MCF 10A (cell line): ENCODE data around the gene RPL23. TPM values are rescaled to one million over a fixed set of nuclear protein-coding genes. Genes with fewer than 3 reads are reported as not detected.

Experiments
- BruUV-seq: library from RNA; stranded (reverse); fragments of 400-500 nt; replicated peaks from 2 replicates; lab custom pipeline; 2021; lab: Mats Ljungman, UMichigan
- CTCF ChIA-PET: fragments of 300-600 bp; sonication (Branson Sonifier 250); formaldehyde crosslinking; extraction: SDS; loops from one replicate; lab custom pipeline; 2021; ENCODE audit warnings: antibody characterized with exemption, inconsistent platforms; lab: Yijun Ruan, JAX
- POLR2A ChIA-PET: fragments of 300-600, 350-650 bp; sonication (Branson Sonifier 250); formaldehyde crosslinking; extraction: SDS; loops from one replicate; lab custom pipeline; 2020; ENCODE audit warnings: antibody characterized with exemption, inconsistent platforms; lab: Yijun Ruan, JAX
- DNase-seq: peaks from one replicate; pipeline ENCODE4 v3.0.0-alpha.2; 2018; ENCODE audit not compliant: unreplicated experiment
- H3K27ac Mint-ChIP-seq: one replicate; pipeline ENCODE4 v1.8.0; 2022; ENCODE audit warnings: mild to moderate bottlenecking, low read depth, mixed read lengths; ENCODE audit not compliant: unreplicated experiment
- H3K27me3 Mint-ChIP-seq: one replicate; pipeline ENCODE4 v1.8.0; 2022; ENCODE audit warnings: mixed read lengths; ENCODE audit not compliant: insufficient read depth, unreplicated experiment
- H3K36me3 Mint-ChIP-seq: one replicate; pipeline ENCODE4 v1.8.0; 2022; ENCODE audit warnings: mild to moderate bottlenecking, moderate library complexity, mixed read lengths; ENCODE audit not compliant: insufficient read depth, unreplicated experiment
- H3K4me1 Mint-ChIP-seq: one replicate; pipeline ENCODE4 v1.8.0; 2022; ENCODE audit warnings: mixed read lengths; ENCODE audit not compliant: insufficient read depth, unreplicated experiment
- H3K4me3 Mint-ChIP-seq: one replicate; pipeline ENCODE4 v1.8.0; 2022; ENCODE audit warnings: mild to moderate bottlenecking, moderate library complexity, mixed read lengths; ENCODE audit not compliant: unreplicated experiment
- H3K9me3 Mint-ChIP-seq: one replicate; pipeline ENCODE4 v1.8.0; 2022; ENCODE audit warnings: mixed read lengths; ENCODE audit not compliant: unreplicated experiment
- CTCF ChIP-seq: fragments of 200-600 bp; IDR thresholded peaks from one replicate; pipeline ENCODE4 v1.8.0; 2022; ENCODE audit warnings: antibody characterized with exemption, mild to moderate bottlenecking; ENCODE audit not compliant: unreplicated experiment
- intact Hi-C: fragments of 100-400 bp; cut with micrococcal nuclease; formaldehyde crosslinking; loops from 2 replicates; pipeline ENCODE4 v1.14.1; 2022
- total RNA-seq: library from RNA; stranded (reverse); gene quantifications from 2 replicates; pipeline ENCODE4 v1.2.3, GENCODE V29; 2022

Gene RPL23
- total RNA-seq, 1 experiment from 2014 or later, result 1,891 TPM

GRCh38 chr17:38892620-38893019 lies 39.1 kb upstream of the RPL23 start:
- Mint-ChIP-seq H3K4me3 (no peak overlapping the region), H3K9me3 (no peaks in the 10 kb centered on the region), H3K27ac (no peak overlapping the region), H3K27me3 (no peaks in the 10 kb centered on the region), H3K36me3 (peaks cover 48% of the 10 kb centered on the region), H3K4me1 (no peaks in the 10 kb centered on the region)
- BruUV-seq, result no TSS peak
- intact Hi-C loops, result no loop called here
- POLR2A ChIA-PET, result no interaction called here
- TF ChIP-seq CTCF, result no peak
- no peak for DNase-seq
- CTCF ChIA-PET, result no interaction called here

GRCh38 chr17:38892083-38892482 lies 38.6 kb upstream of the RPL23 start:
- CTCF ChIA-PET, result no interaction called here
- BruUV-seq, result no TSS peak
- Mint-ChIP-seq H3K4me1 (no peaks in the 10 kb centered on the region), H3K4me3 (no peak overlapping the region), H3K9me3 (no peaks in the 10 kb centered on the region), H3K36me3 (peaks cover 48% of the 10 kb centered on the region), H3K27me3 (no peaks in the 10 kb centered on the region), H3K27ac (no peak overlapping the region)
- no peak for DNase-seq
- no peak for TF ChIP-seq CTCF
- intact Hi-C loops, result no loop called here
- POLR2A ChIA-PET, result no interaction called here

GRCh38 chr17:38891441-38891840 lies 37.9 kb upstream of the RPL23 start:
- TF ChIP-seq CTCF, result no peak
- intact Hi-C loops, result no loop called here
- POLR2A ChIA-PET, result no interaction called here
- no peak for DNase-seq
- Mint-ChIP-seq H3K36me3 (peaks cover 48% of the 10 kb centered on the region), H3K27me3 (no peaks in the 10 kb centered on the region), H3K4me1 (no peaks in the 10 kb centered on the region), H3K27ac (no peak overlapping the region), H3K4me3 (no peak overlapping the region), H3K9me3 (no peaks in the 10 kb centered on the region)
- BruUV-seq, result no TSS peak
- CTCF ChIA-PET, result interaction anchor here (0.7 kb wide), 1 partner anchor 1527 kb away, joined by 3 read pairs; no protein-coding TSS in a partner anchor

GRCh38 chr17:38890410-38890746 lies 36.9 kb upstream of the RPL23 start:
- intact Hi-C loops, result no loop called here
- TF ChIP-seq CTCF, result no peak
- POLR2A ChIA-PET, result no interaction called here
- Mint-ChIP-seq H3K4me1 (no peaks in the 10 kb centered on the region), H3K9me3 (no peaks in the 10 kb centered on the region), H3K27me3 (no peaks in the 10 kb centered on the region), H3K4me3 (no peak overlapping the region), H3K36me3 (peaks cover 51% of the 10 kb centered on the region), H3K27ac (no peak overlapping the region)
- no peak for DNase-seq
- CTCF ChIA-PET, result no interaction called here
- BruUV-seq, result no TSS peak
